ENCODE data around the gene MANF.

Gene MANF

GRCh38 chr3:51371943-51372557, 13.0 kb upstream of the MANF start:
- no peak overlapping the region for H3K4me3 ChIP-seq
- H3K27ac ChIP-seq, result no peak overlapping the region
- TF ChIP-seq, protein P1, sequence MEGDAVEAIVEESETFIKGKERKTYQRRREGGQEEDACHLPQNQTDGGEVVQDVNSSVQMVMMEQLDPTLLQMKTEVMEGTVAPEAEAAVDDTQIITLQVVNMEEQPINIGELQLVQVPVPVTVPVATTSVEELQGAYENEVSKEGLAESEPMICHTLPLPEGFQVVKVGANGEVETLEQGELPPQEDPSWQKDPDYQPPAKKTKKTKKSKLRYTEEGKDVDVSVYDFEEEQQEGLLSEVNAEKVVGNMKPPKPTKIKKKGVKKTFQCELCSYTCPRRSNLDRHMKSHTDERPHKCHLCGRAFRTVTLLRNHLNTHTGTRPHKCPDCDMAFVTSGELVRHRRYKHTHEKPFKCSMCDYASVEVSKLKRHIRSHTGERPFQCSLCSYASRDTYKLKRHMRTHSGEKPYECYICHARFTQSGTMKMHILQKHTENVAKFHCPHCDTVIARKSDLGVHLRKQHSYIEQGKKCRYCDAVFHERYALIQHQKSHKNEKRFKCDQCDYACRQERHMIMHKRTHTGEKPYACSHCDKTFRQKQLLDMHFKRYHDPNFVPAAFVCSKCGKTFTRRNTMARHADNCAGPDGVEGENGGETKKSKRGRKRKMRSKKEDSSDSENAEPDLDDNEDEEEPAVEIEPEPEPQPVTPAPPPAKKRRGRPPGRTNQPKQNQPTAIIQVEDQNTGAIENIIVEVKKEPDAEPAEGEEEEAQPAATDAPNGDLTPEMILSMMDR (IDR thresholded peaks at IDR 0.05), result peak; percentile 30
- no peak for DNase-seq (ENCODE audit: low spot score)

GRCh38 chr3:51373658-51374421, 11.3 kb upstream of the MANF start:
- H3K4me3 ChIP-seq, result no peak overlapping the region
- TF ChIP-seq, protein P1 (IDR thresholded peaks at IDR 0.05), result no peak
- no peak for DNase-seq (ENCODE audit: low spot score)
- H3K27ac ChIP-seq, result no peak overlapping the region

DNA sequence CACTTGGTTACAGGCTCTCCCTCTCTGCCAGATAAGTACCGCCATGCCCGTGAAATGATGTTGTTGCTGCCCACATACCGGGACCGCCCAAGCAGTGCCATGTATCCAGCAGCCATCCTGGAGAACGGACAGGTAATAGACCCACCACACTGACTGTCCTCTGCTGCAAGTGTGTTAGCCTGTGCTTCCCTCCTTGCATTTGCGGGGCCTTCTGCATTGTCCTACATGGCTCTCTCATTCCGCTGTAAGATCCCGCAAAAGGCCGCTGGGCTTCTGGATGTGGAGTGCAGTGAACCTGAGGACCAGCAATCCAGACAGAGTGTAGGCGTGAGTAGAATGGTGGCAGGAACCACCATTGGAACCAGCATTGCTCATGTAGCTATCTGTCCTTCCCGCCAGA, 10.6 kb upstream of the MANF start:
- no peak for DNase-seq (ENCODE audit: low spot score)

GRCh38 chr3:51375136-51375535, 10.0 kb upstream of the MANF start:
- TF ChIP-seq, protein P1 (IDR thresholded peaks at IDR 0.05), result no peak
- Histone ChIP-seq H3K4me3 (no peak overlapping the region), H3K27ac (no peak overlapping the region)
- no peak for DNase-seq (ENCODE audit: low spot score)

More for the DNA sequence above, 10.6 kb upstream of the MANF start:
- no peak overlapping the region for H3K27ac ChIP-seq
- TF ChIP-seq, protein P1 (IDR thresholded peaks at IDR 0.05), result no peak
- no peak overlapping the region for H3K4me3 ChIP-seq

DNA sequence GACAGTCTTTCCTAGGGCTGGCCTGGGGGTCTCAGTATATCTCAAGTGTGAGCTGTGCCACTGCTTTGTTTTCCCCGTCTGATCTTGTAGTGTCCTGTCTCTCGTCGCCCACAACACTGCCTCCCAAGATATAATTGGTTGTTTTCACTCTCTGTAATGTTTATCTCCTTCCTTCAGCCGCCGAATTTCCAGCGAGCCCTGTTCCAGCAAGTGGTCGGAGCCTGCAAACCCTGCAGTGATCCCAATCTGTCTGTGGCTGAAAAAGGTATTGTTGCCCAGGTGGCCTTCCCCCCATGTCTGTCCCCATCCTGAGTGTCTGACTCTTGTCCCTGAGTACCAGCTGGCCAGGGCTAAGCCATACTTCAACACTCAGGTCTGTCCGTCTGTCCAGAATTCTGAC, 9.5 kb upstream of the MANF start:
- no peak overlapping the region for H3K4me3 ChIP-seq
- H3K27ac ChIP-seq, result no peak overlapping the region
- no peak for DNase-seq (ENCODE audit: low spot score)
- TF ChIP-seq, protein P1 (IDR thresholded peaks at IDR 0.05), result no peak

- no peak overlapping the region for H3K27ac ChIP-seq
- no peak overlapping the region for H3K4me3 ChIP-seq
- TF ChIP-seq, protein P1 (IDR thresholded peaks at IDR 0.05), result no peak
- no peak for DNase-seq (ENCODE audit: low spot score)
Measured at GRCh38 chr3:51378065-51378464, 7.0 kb upstream of the MANF start.

GRCh38 chr3:51378726-51379125, 6.4 kb upstream of the MANF start:
- no peak overlapping the region for H3K27ac ChIP-seq
- no peak overlapping the region for H3K4me3 ChIP-seq
- no peak for DNase-seq (ENCODE audit: low spot score)
- TF ChIP-seq, protein P1 (IDR thresholded peaks at IDR 0.05), result no peak

Measured in coronary artery (tissue), 2 donors.